Dermis microvascular lymphatic vessel endothelial cell (primary cell): ENCODE results near the gene DTX4. TPM values are rescaled to one million over a fixed set of nuclear protein-coding genes. Genes with fewer than 3 reads are reported as not detected.
A peak's percentile ranks its signal among the peaks of the same experiment; 100 is the strongest.
"Not testable (repeated sequence)": the region's sequence is repeated elsewhere in the genome, so short reads cannot be mapped to it uniquely, and the experiment has no call there.

ENCODE experiments used
- DNase-seq, 2 donors: peaks; one replicate each; pipeline versions ENCODE4 v3.0.0 to v3.0.0-alpha.2; 2010; ENCODE audit warnings: low read depth in 2 of 2
- total RNA-seq: library from RNA; depleted of rRNA; stranded (reverse); fragments of >200 nt; gene quantifications from 2 replicates; pipeline ENCODE4 v1.2.1, GENCODE V29; 2014

DTX4 gene
- total RNA-seq, result 10.4 and 49.6 TPM in 2 replicates

- DNase-seq, result peak; percentile 78 to 90
Measured at GRCh38 chr11:59171508-59172322, at the start of gene DTX4. Gene DTX4 (plus strand): TSS chr11:59172132. CDS start chr11:59172596, 464 bp downstream.

- peak; percentile 39 to 76 for DNase-seq
Measured at GRCh38 chr11:59135648-59136461, 36.1 kb upstream of the DTX4 start.

- DNase-seq, result not testable (repeated sequence)
Measured at GRCh38 chr11:59136551-59136950, 35.4 kb upstream of the DTX4 start.

GRCh38 chr11:59137190-59137589 lies 34.7 kb upstream of the DTX4 start:
- DNase-seq, result no peak

- DNase-seq, result peak; percentile 38 to 58
Measured at GRCh38 chr11:59138643-59139042, 33.3 kb upstream of the DTX4 start.

- DNase-seq, result no peak
Measured at GRCh38 chr11:59141191-59141590, 30.7 kb upstream of the DTX4 start.

- DNase-seq, result no peak
Measured at GRCh38 chr11:59141673-59142460, 30.1 kb upstream of the DTX4 start.

- peak; percentile 85 to 91 for DNase-seq
Measured at GRCh38 chr11:59142530-59143507, 29.1 kb upstream of the DTX4 start, which contains the start of gene FAM111A. Gene FAM111A (plus strand): TSS chr11:59142856. CDS start chr11:59148873, 6,017 bp downstream.

GRCh38 chr11:59144096-59144495 lies 27.8 kb upstream of the DTX4 start:
- no peak for DNase-seq

GRCh38 chr11:59144579-59145345 lies 27.2 kb upstream of the DTX4 start:
- DNase-seq, result peak; percentile 74 to 82

GRCh38 chr11:59145534-59145933 lies 26.4 kb upstream of the DTX4 start:
- DNase-seq, result no peak

GRCh38 chr11:59151761-59152160 lies 20.2 kb upstream of the DTX4 start:
- DNase-seq, result no peak

GRCh38 chr11:59152312-59152951 lies 19.5 kb upstream of the DTX4 start:
- DNase-seq, result no peak

- DNase-seq, result no peak
Measured at GRCh38 chr11:59154610-59155009, 17.3 kb upstream of the DTX4 start.

- peak in 1 of 2 donors; percentile 12 for DNase-seq
Measured at GRCh38 chr11:59157433-59157832, 14.5 kb upstream of the DTX4 start.

- DNase-seq, result peak; percentile 80 to 81
Measured at GRCh38 chr11:59158206-59159068, 13.5 kb upstream of the DTX4 start.

- DNase-seq, result no peak
Measured at GRCh38 chr11:59164028-59164427, 7.9 kb upstream of the DTX4 start.
